Measurements from ENCODE around the gene CAV1.

GRCh38 chr7:116582806-116583444 is 58.1 kb downstream of the CAV1 start:
- TF ChIP-seq, protein P1, sequence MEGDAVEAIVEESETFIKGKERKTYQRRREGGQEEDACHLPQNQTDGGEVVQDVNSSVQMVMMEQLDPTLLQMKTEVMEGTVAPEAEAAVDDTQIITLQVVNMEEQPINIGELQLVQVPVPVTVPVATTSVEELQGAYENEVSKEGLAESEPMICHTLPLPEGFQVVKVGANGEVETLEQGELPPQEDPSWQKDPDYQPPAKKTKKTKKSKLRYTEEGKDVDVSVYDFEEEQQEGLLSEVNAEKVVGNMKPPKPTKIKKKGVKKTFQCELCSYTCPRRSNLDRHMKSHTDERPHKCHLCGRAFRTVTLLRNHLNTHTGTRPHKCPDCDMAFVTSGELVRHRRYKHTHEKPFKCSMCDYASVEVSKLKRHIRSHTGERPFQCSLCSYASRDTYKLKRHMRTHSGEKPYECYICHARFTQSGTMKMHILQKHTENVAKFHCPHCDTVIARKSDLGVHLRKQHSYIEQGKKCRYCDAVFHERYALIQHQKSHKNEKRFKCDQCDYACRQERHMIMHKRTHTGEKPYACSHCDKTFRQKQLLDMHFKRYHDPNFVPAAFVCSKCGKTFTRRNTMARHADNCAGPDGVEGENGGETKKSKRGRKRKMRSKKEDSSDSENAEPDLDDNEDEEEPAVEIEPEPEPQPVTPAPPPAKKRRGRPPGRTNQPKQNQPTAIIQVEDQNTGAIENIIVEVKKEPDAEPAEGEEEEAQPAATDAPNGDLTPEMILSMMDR (IDR thresholded peaks at IDR 0.05) = no peak
- TF ChIP-seq POLR2A (IDR thresholded peaks at IDR 0.05) = no peak

Data from testis (tissue), 2 donors.